ENCODE results near the gene TMEM147.

- TF ChIP-seq CTCF (IDR thresholded peaks at IDR 0.05; ENCODE audit: insufficient read depth, low read length, poor library complexity, severe bottlenecking) (no peak), EZH2phosphoT487 (conservative IDR thresholded peaks at IDR 0.05; ENCODE audit: low read length) (no peak)
Observed at GRCh38 chr19:35518313-35518712, 27.1 kb upstream of the TMEM147 start.
